GM12873 (cell line): ENCODE results near the gene SCARB1.

Source experiments
- CTCF ChIP-seq: IDR thresholded peaks from 2 replicates; pipeline ENCODE4 v1.5.1; 2012; ENCODE audit warnings: low read depth, mild to moderate bottlenecking, moderate library complexity, low read length, control low read depth; ENCODE audit not compliant: insufficient read depth; ENCODE audit errors: missing control alignments

SCARB1 gene

GRCh38 chr12:124737040-124737419 lies 126.6 kb downstream of the SCARB1 start:
- TF ChIP-seq CTCF = no peak

- no peak for TF ChIP-seq CTCF
Observed at GRCh38 chr12:124736115-124737039, 127.3 kb downstream of the SCARB1 start.

GRCh38 chr12:124734224-124734788 lies 129.4 kb downstream of the SCARB1 start:
- no peak for TF ChIP-seq CTCF

- TF ChIP-seq CTCF = no peak
Observed at GRCh38 chr12:124733086-124733485, 130.6 kb downstream of the SCARB1 start.

- no peak for TF ChIP-seq CTCF
Observed at GRCh38 chr12:124732275-124733075, 131.2 kb downstream of the SCARB1 start.

- TF ChIP-seq CTCF = no peak
Observed at GRCh38 chr12:124731869-124732268, 131.8 kb downstream of the SCARB1 start.

- TF ChIP-seq CTCF = no peak
Observed at GRCh38 chr12:124730455-124730932, 133.2 kb downstream of the SCARB1 start.
